Stimulated activated naive CD8-positive, alpha-beta T cell treated with anti-CD3 and anti-CD28 coated beads, Interleukin-15, amount 100 ng/mL, for 72 hours (primary cell): ENCODE results near the gene ATP13A5.

Experiments
- ATAC-seq: fragments of 150-1000 bp; cut with Tn5 transposase; 2 replicates; pipeline ENCODE4 v1.10.0; 2021; ENCODE audit warnings: mild to moderate bottlenecking, moderate library complexity
- DNase-seq, 2 donors: peaks; one replicate each; pipeline ENCODE4 v3.0.0; 2021 to 2022
- H3K27ac Mint-ChIP-seq, 2 donors: one replicate each; pipeline ENCODE4 v1.8.0; 2022; ENCODE audit warnings: mild to moderate bottlenecking in 2 of 2, mixed read lengths in 2 of 2, moderate library complexity in 2 of 2
- H3K27me3 Mint-ChIP-seq: one replicate; pipeline ENCODE4 v1.8.0; 2022; ENCODE audit warnings: mixed read lengths
- H3K4me1 Mint-ChIP-seq: one replicate; pipeline ENCODE4 v1.8.0; 2022; ENCODE audit warnings: mild to moderate bottlenecking, mixed read lengths
- H3K4me3 Mint-ChIP-seq, 2 donors: one replicate each; pipeline ENCODE4 v1.8.0; 2022; ENCODE audit warnings: mild to moderate bottlenecking in 2 of 2, mixed read lengths in 2 of 2, moderate library complexity in 1 of 2
- H3K9me3 Mint-ChIP-seq, 2 donors: one replicate each; pipeline ENCODE4 v1.8.0; 2022; ENCODE audit warnings: mixed read lengths in 2 of 2

Gene ATP13A5

DNA sequence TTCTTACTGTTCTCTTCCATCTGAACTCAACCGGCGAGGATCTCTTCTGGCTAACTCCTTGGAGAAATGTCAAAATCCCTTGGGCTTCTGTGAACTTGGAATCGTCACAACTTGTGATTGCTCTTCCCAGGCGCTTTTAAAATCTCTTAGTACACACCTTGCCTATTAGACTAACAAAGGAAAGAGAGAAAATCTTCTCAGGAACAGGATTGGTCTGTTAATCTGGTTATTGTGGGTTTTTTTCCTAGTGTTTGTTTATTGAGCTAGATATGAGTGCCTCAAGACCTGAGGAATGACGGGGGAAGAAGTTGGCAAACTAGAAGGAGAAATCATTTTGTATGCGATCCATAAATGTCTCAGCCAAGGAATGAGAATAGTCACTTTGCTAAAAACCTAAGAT is at the start of gene ATP13A5:
TSS of gene ATP13A5 (minus strand) at position 48 of the 400 bp plus-strand sequence. CDS start at position 20, 28 bp downstream.
- H3K27me3 Mint-ChIP-seq = peaks cover 26% of the 10 kb centered on the region
- no peaks in the 10 kb centered on the region for H3K9me3 Mint-ChIP-seq
- ATAC-seq (no peak), DNase-seq (no peak)
- H3K4me1 Mint-ChIP-seq = no peaks in the 10 kb centered on the region
- H3K27ac Mint-ChIP-seq = no peak within 1 kb of the TSS
- H3K4me3 Mint-ChIP-seq = no peak within 1 kb of the TSS

DNA sequence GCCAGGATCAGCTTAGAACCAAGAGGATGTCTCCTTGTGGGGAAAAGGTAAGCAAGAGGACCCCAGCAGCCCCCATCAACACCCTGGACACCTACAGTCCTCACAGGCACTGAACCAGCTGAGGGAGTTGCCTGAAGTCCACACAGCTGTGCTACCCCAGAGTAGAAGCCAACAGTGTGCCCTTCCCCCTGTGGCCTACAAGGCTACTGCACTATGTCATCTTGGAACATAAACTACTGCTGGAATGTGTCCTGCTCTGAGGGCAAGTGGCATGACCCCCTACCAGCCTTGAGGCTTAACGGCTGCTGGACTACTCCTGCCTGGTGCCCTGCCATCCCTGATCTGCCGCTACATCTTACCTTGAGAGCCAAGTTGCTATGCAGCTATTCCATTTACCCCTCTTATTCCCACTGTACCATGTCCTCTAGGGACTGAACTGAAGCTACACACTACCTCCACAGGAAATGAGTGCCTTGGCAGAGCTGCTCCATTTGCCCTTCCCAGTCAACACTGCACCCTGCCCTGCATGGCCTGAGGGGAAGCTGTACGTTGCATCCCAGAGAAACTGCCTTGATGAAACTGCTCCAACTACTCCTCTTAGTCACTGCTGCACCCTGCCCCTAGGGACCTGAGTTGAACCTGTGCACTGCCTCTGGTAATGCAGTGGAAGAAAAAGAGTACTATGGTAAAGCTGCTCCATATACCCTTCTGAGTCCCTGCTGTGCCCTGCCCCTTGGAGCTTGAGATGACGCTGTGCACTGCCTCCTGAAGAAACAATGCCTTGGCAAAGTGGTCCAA is 40.2 kb upstream of the ATP13A5 start:
- ATAC-seq (no peak), DNase-seq (no peak)
- Mint-ChIP-seq H3K27ac (no peak overlapping the region), H3K4me3 (no peak overlapping the region), H3K9me3 (peaks cover 47 to 55% of the 10 kb centered on the region in 2 donors), H3K4me1 (no peaks in the 10 kb centered on the region), H3K27me3 (no peaks in the 10 kb centered on the region)

DNA sequence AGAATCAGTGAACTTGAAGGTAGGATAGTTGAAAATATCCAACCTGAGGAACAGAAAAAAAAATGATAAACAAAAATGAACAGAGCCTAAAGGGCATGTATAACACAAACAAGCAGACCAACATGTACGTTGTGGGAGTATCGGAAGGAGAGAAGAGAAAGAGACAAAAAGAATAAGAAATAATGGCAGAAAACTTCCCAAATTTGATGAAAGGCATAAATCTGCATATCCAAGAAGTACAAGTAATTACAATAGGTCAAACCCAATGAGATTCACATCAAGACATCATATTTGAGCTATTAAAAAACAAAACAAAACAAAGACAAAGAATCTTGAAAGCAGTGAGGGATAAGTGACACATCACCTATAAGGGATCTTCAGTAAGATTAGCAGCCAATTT is 38.1 kb upstream of the ATP13A5 start:
- Mint-ChIP-seq H3K27me3 (no peaks in the 10 kb centered on the region), H3K4me3 (no peak overlapping the region), H3K27ac (no peak overlapping the region), H3K4me1 (no peaks in the 10 kb centered on the region), H3K9me3 (peaks cover 40 to 44% of the 10 kb centered on the region in 2 donors)
- DNase-seq (no peak), ATAC-seq (no peak)

- H3K9me3 Mint-ChIP-seq = no peaks in the 10 kb centered on the region
- no peak overlapping the region for H3K4me3 Mint-ChIP-seq
- H3K27me3 Mint-ChIP-seq = no peaks in the 10 kb centered on the region
- no peaks in the 10 kb centered on the region for H3K4me1 Mint-ChIP-seq
- no peak overlapping the region for H3K27ac Mint-ChIP-seq
- DNase-seq (no peak), ATAC-seq (no peak)
Measured at GRCh38 chr3:193407688-193408087, 29.1 kb upstream of the ATP13A5 start.

GRCh38 chr3:193407112-193407511 is 28.6 kb upstream of the ATP13A5 start:
- H3K4me1 Mint-ChIP-seq = no peaks in the 10 kb centered on the region
- ATAC-seq (no peak), DNase-seq (no peak)
- no peak overlapping the region for H3K27ac Mint-ChIP-seq
- H3K4me3 Mint-ChIP-seq = no peak overlapping the region
- no peaks in the 10 kb centered on the region for H3K27me3 Mint-ChIP-seq
- H3K9me3 Mint-ChIP-seq = no peaks in the 10 kb centered on the region

DNA sequence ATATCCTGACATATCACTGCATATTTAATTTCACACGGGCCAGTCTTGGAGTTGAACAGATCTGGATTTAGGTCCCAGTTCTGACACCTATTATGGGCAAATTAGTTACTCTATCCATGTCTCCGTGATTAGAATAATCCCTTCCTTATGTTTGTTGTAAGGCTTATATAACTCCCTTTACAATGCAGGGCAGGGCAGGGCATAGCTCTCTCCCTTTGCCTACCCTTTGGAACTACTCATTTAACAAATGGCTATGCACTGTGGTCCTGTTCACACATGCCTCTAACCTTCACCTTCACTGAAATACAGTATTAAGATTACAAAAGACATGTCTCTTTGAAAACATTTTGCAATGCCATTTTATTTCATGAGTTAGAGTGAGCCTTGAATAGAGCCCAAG is 24.8 kb upstream of the ATP13A5 start:
- no peak overlapping the region for H3K4me3 Mint-ChIP-seq
- no peaks in the 10 kb centered on the region for H3K27me3 Mint-ChIP-seq
- H3K4me1 Mint-ChIP-seq = no peaks in the 10 kb centered on the region
- ATAC-seq = no peak
- peak overlapping the region in 1 of 2 donors; percentile 10 for H3K27ac Mint-ChIP-seq
- H3K9me3 Mint-ChIP-seq = no peaks in the 10 kb centered on the region
- no peak for DNase-seq

GRCh38 chr3:193400304-193400703 is 21.8 kb upstream of the ATP13A5 start:
- Mint-ChIP-seq H3K9me3 (no peaks in the 10 kb centered on the region), H3K27ac (no peak overlapping the region), H3K4me3 (no peak overlapping the region), H3K4me1 (no peaks in the 10 kb centered on the region), H3K27me3 (no peaks in the 10 kb centered on the region)
- DNase-seq (no peak), ATAC-seq (no peak)

DNA sequence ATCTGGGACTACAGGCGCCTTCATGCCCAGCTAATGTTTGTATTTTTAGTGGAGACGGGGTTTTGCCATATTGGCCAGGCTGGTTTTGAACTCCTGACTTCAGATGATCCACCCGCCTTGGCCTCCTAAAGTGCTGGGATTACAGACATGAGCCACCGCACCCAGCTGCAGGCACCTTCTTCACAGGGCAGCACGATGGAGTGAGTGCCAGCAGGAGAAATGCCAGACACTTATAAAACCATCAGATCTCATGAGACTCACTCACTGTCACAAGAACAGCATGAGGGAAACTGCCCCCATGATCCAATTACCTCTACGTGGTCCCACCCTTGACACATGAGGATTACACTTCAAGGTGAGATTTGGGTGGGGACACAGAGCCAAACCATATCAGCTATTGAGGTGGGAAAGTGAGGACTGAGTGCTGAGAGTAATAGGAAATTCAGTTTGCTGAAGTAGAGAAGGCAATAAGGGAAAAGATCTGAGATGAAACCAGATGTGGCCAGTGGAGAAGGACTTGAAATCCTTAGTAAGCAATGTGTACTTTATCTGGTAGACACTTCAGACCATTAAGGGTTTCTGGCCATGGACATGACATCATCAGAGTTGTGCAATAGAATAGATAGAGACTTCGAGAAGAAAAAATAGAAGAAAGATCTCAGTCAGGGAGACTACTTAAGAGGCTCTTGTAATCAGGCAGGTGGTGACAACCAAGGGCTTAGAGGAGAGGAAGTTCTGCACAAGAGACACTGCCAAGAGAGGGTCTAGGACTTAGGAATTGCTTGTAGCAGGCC is 18.1 kb upstream of the ATP13A5 start:
- H3K27me3 Mint-ChIP-seq = no peaks in the 10 kb centered on the region
- no peak overlapping the region for H3K4me3 Mint-ChIP-seq
- ATAC-seq = no peak
- no peak for DNase-seq
- no peaks in the 10 kb centered on the region for H3K9me3 Mint-ChIP-seq
- H3K27ac Mint-ChIP-seq = no peak overlapping the region
- H3K4me1 Mint-ChIP-seq = no peaks in the 10 kb centered on the region

DNA sequence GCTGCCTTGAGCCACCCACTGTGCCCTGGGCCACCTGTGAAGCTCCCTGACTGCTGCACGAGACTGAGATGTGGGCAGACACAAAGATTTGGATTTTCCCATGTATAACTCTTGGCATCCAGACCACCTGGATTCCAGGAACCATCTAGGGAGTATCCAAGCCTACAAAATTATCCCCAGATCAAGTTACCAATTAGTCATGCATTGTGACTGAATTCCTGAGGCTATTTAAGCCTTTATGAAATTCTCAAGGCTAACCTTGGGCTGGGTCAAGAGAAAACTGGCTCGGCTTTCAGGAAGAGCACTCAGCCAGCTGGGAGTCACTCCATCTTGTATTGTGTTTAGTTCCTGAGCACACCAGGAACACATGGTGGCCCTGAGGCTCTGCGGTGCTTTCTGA is 13.3 kb upstream of the ATP13A5 start:
- Mint-ChIP-seq H3K27me3 (peaks cover 17% of the 10 kb centered on the region), H3K4me1 (no peaks in the 10 kb centered on the region), H3K27ac (no peak overlapping the region), H3K9me3 (no peaks in the 10 kb centered on the region), H3K4me3 (no peak overlapping the region)
- no peak for DNase-seq
- no peak for ATAC-seq

DNA sequence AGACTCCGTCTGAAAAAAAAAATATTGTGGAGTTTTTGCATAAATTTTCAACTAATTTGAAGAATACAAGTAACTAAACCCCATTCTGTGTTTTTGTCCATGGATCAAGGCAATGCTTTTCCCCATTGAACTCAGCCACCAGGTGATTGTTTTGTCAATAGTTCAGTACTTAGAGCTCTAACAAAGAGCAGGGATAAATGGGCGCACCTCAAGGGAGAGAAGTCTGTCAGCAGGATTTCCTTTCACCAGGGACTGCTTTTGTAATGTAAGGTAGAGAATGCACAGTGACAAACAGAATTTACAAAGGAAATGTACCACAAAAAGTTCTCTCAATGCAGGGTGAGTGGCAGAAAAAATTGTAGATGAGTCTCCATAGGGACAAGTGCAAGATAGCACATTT is 10.8 kb upstream of the ATP13A5 start:
- peaks cover 17% of the 10 kb centered on the region for H3K27me3 Mint-ChIP-seq
- no peak overlapping the region for H3K27ac Mint-ChIP-seq
- DNase-seq (no peak), ATAC-seq (no peak)
- no peaks in the 10 kb centered on the region for H3K9me3 Mint-ChIP-seq
- no peak overlapping the region for H3K4me3 Mint-ChIP-seq
- no peaks in the 10 kb centered on the region for H3K4me1 Mint-ChIP-seq

GRCh38 chr3:193388361-193388760 is 9.8 kb upstream of the ATP13A5 start:
- Mint-ChIP-seq H3K27ac (no peak overlapping the region), H3K4me1 (no peaks in the 10 kb centered on the region), H3K27me3 (peaks cover 17% of the 10 kb centered on the region), H3K4me3 (no peak overlapping the region), H3K9me3 (no peaks in the 10 kb centered on the region)
- DNase-seq (no peak), ATAC-seq (no peak)

GRCh38 chr3:193387596-193387995 is 9.0 kb upstream of the ATP13A5 start:
- peaks cover 17% of the 10 kb centered on the region for H3K27me3 Mint-ChIP-seq
- DNase-seq (no peak), ATAC-seq (no peak)
- no peaks in the 10 kb centered on the region for H3K9me3 Mint-ChIP-seq
- H3K27ac Mint-ChIP-seq = no peak overlapping the region
- no peaks in the 10 kb centered on the region for H3K4me1 Mint-ChIP-seq
- H3K4me3 Mint-ChIP-seq = no peak overlapping the region

- Mint-ChIP-seq H3K27ac (no peak overlapping the region), H3K27me3 (peaks cover 32% of the 10 kb centered on the region), H3K9me3 (no peaks in the 10 kb centered on the region), H3K4me3 (no peak overlapping the region), H3K4me1 (peaks cover 10% of the 10 kb centered on the region)
- DNase-seq (no peak), ATAC-seq (no peak)
Measured at GRCh38 chr3:193377591-193377990, 962 bp downstream of the ATP13A5 start.

- DNase-seq (no peak), ATAC-seq (no peak)
- H3K27me3 Mint-ChIP-seq = peaks cover 25% of the 10 kb centered on the region
- H3K9me3 Mint-ChIP-seq = no peaks in the 10 kb centered on the region
- H3K4me1 Mint-ChIP-seq = peaks cover 12% of the 10 kb centered on the region
- no peak overlapping the region for H3K27ac Mint-ChIP-seq
- no peak overlapping the region for H3K4me3 Mint-ChIP-seq
Measured at GRCh38 chr3:193375614-193376013, 2.9 kb downstream of the ATP13A5 start.

DNA sequence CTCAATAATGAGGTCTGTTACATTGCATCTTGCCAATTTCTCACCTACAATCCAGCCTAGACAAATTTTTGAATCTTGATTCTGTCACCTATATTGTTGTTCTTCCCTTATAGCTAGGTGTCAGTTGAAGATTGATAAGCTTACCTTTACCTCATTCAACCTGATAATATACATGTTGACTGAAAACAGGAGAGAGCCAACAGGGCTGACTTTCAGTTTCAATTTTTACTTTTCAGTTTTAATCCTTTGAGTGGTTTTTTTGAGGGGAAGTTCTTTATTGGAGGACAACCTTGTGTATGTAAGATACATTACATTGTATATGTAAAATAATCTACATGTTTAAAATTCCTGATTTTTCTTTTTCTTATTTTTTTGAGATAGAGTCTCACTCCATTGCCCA is 5.8 kb downstream of the ATP13A5 start:
- H3K27ac Mint-ChIP-seq = no peak overlapping the region
- peaks cover 12% of the 10 kb centered on the region for H3K4me1 Mint-ChIP-seq
- H3K27me3 Mint-ChIP-seq = peaks cover 25% of the 10 kb centered on the region
- H3K9me3 Mint-ChIP-seq = no peaks in the 10 kb centered on the region
- DNase-seq (no peak), ATAC-seq (no peak)
- H3K4me3 Mint-ChIP-seq = no peak overlapping the region

DNA sequence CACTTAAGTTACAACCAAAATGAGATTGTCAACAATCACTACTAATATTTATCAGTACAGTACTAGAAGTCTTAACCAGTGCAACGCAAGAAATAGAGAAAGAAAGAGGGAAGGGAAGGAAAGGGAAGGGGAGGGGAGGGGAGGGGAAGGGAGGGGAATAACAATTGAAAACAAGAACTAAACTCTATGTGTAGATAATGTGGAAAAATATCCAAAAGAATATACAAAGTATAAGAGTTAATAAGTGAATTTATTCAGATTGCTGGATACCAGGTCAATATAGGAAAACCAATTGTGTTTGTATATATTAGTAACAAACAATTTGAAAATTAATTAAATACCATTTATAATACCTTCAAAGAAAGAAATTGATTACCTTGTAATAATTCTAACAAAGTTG is 10.7 kb downstream of the ATP13A5 start:
- ATAC-seq (no peak), DNase-seq (no peak)

More for the DNA sequence above, 10.7 kb downstream of the ATP13A5 start:
- peak overlapping the region in 1 of 2 donors; percentile 86 for H3K27ac Mint-ChIP-seq
- no peaks in the 10 kb centered on the region for H3K9me3 Mint-ChIP-seq
- no peak overlapping the region for H3K4me3 Mint-ChIP-seq
- peaks cover 4% of the 10 kb centered on the region for H3K4me1 Mint-ChIP-seq
- H3K27me3 Mint-ChIP-seq = peaks cover 6% of the 10 kb centered on the region
